Activated naive CD8-positive, alpha-beta T cell treated with anti-CD3 and anti-CD28 coated beads, Interleukin-2, amount 50 U/mL, for 24 hours (primary cell): ENCODE measurements around the gene MRFAP1L1.

Experiments
- ATAC-seq: fragments of 150-1000 bp; cut with Tn5 transposase; one replicate; pipeline ENCODE4 v1.10.0; 2021
- DNase-seq: peaks from one replicate; pipeline ENCODE4 v3.0.0; 2021
- H3K27ac Mint-ChIP-seq: one replicate; pipeline ENCODE4 v1.8.0; 2021; ENCODE audit warnings: mild to moderate bottlenecking, mixed read lengths
- H3K27me3 Mint-ChIP-seq: one replicate; pipeline ENCODE4 v1.8.0; 2021; ENCODE audit warnings: mixed read lengths
- H3K36me3 Mint-ChIP-seq: one replicate; pipeline ENCODE4 v1.8.0; 2021; ENCODE audit warnings: low read depth, mixed read lengths
- H3K4me1 Mint-ChIP-seq: one replicate; pipeline ENCODE4 v1.8.0; 2021; ENCODE audit warnings: mixed read lengths
- H3K4me3 Mint-ChIP-seq: one replicate; pipeline ENCODE4 v1.8.0; 2021; ENCODE audit warnings: mild to moderate bottlenecking, moderate library complexity, mixed read lengths
- H3K9me3 Mint-ChIP-seq: one replicate; pipeline ENCODE4 v1.8.0; 2021; ENCODE audit warnings: mixed read lengths

Gene MRFAP1L1

GRCh38 chr4:6714954-6715353, 5.3 kb upstream of the MRFAP1L1 start:
- peaks cover 3% of the 10 kb centered on the region for H3K27me3 Mint-ChIP-seq
- peak overlapping the region; percentile 32 for H3K27ac Mint-ChIP-seq
- peaks cover 36% of the 10 kb centered on the region for H3K4me1 Mint-ChIP-seq
- peak overlapping the region; percentile 9 for H3K4me3 Mint-ChIP-seq
- ATAC-seq: no peak
- no peak for DNase-seq
- no peaks in the 10 kb centered on the region for H3K9me3 Mint-ChIP-seq
- H3K36me3 Mint-ChIP-seq: peaks cover 6% of the 10 kb centered on the region

GRCh38 chr4:6710996-6711395, 1.3 kb upstream of the MRFAP1L1 start:
- no peak for ATAC-seq
- no peak for DNase-seq
- Mint-ChIP-seq H3K36me3 (peaks cover 24% of the 10 kb centered on the region), H3K4me3 (no peak overlapping the region), H3K27ac (no peak overlapping the region), H3K9me3 (no peaks in the 10 kb centered on the region), H3K4me1 (peaks cover 51% of the 10 kb centered on the region), H3K27me3 (peaks cover 3% of the 10 kb centered on the region)

- Mint-ChIP-seq H3K36me3 (peaks cover 27% of the 10 kb centered on the region), H3K4me1 (peaks cover 51% of the 10 kb centered on the region), H3K9me3 (no peaks in the 10 kb centered on the region), H3K4me3 (peak overlapping the region; percentile 97), H3K27ac (peak overlapping the region; percentile 93), H3K27me3 (no peaks in the 10 kb centered on the region)
- DNase-seq (no peak), ATAC-seq (no peak)
Observed at GRCh38 chr4:6710282-6710681, 617 bp upstream of the MRFAP1L1 start.

- ATAC-seq: no peak
- H3K27ac Mint-ChIP-seq: peak overlapping the region; percentile 59
- H3K4me3 Mint-ChIP-seq: peak overlapping the region; percentile 36
- H3K27me3 Mint-ChIP-seq: no peaks in the 10 kb centered on the region
- peaks cover 71% of the 10 kb centered on the region for H3K4me1 Mint-ChIP-seq
- no peaks in the 10 kb centered on the region for H3K9me3 Mint-ChIP-seq
- peaks cover 45% of the 10 kb centered on the region for H3K36me3 Mint-ChIP-seq
- no peak for DNase-seq
Observed at GRCh38 chr4:6706173-6706572, 3.5 kb downstream of the MRFAP1L1 start.

GRCh38 chr4:6705646-6706045, 4.0 kb downstream of the MRFAP1L1 start:
- H3K27me3 Mint-ChIP-seq: no peaks in the 10 kb centered on the region
- peak overlapping the region; percentile 59 for H3K27ac Mint-ChIP-seq
- peak overlapping the region; percentile 12 for H3K4me3 Mint-ChIP-seq
- H3K4me1 Mint-ChIP-seq: peaks cover 66% of the 10 kb centered on the region
- DNase-seq: no peak
- ATAC-seq: peak; percentile 42
- H3K36me3 Mint-ChIP-seq: peaks cover 47% of the 10 kb centered on the region
- no peaks in the 10 kb centered on the region for H3K9me3 Mint-ChIP-seq

GRCh38 chr4:6703786-6704185, 5.9 kb downstream of the MRFAP1L1 start:
- H3K4me1 Mint-ChIP-seq: peaks cover 66% of the 10 kb centered on the region
- peaks cover 45% of the 10 kb centered on the region for H3K36me3 Mint-ChIP-seq
- no peaks in the 10 kb centered on the region for H3K9me3 Mint-ChIP-seq
- no peaks in the 10 kb centered on the region for H3K27me3 Mint-ChIP-seq
- peak overlapping the region; percentile 51 for H3K27ac Mint-ChIP-seq
- no peak for DNase-seq
- ATAC-seq: peak; percentile 29
- no peak overlapping the region for H3K4me3 Mint-ChIP-seq

GRCh38 chr4:6702761-6703160, 6.9 kb downstream of the MRFAP1L1 start:
- Mint-ChIP-seq H3K4me3 (no peak overlapping the region), H3K4me1 (peaks cover 63% of the 10 kb centered on the region), H3K27ac (peak overlapping the region; percentile 43), H3K36me3 (peaks cover 39% of the 10 kb centered on the region), H3K9me3 (no peaks in the 10 kb centered on the region), H3K27me3 (no peaks in the 10 kb centered on the region)
- DNase-seq (no peak), ATAC-seq (no peak)

- Mint-ChIP-seq H3K4me3 (no peak overlapping the region), H3K27me3 (no peaks in the 10 kb centered on the region), H3K9me3 (no peaks in the 10 kb centered on the region), H3K27ac (no peak overlapping the region), H3K36me3 (peaks cover 32% of the 10 kb centered on the region), H3K4me1 (peaks cover 58% of the 10 kb centered on the region)
- ATAC-seq: no peak
- peak; percentile 64 for DNase-seq
Observed at GRCh38 chr4:6701371-6701770, 8.3 kb downstream of the MRFAP1L1 start.

- H3K4me3 Mint-ChIP-seq: no peak overlapping the region
Observed at GRCh38 chr4:6699903-6700302, 9.8 kb downstream of the MRFAP1L1 start.

GRCh38 chr4:6699388-6699787, 10.3 kb downstream of the MRFAP1L1 start:
- peak overlapping the region; percentile 4 for H3K27ac Mint-ChIP-seq
- no peaks in the 10 kb centered on the region for H3K9me3 Mint-ChIP-seq
- H3K36me3 Mint-ChIP-seq: peaks cover 20% of the 10 kb centered on the region
- DNase-seq (no peak), ATAC-seq (no peak)
- peaks cover 57% of the 10 kb centered on the region for H3K4me1 Mint-ChIP-seq
- no peaks in the 10 kb centered on the region for H3K27me3 Mint-ChIP-seq
- no peak overlapping the region for H3K4me3 Mint-ChIP-seq

More at GRCh38 chr4:6699903-6700302, 9.8 kb downstream of the MRFAP1L1 start:
- H3K36me3 Mint-ChIP-seq: peaks cover 23% of the 10 kb centered on the region
- no peaks in the 10 kb centered on the region for H3K27me3 Mint-ChIP-seq
- no peak for DNase-seq
- no peaks in the 10 kb centered on the region for H3K9me3 Mint-ChIP-seq
- H3K4me1 Mint-ChIP-seq: peaks cover 57% of the 10 kb centered on the region
- no peak for ATAC-seq
- H3K27ac Mint-ChIP-seq: peak overlapping the region; percentile 4

- H3K4me1 Mint-ChIP-seq: peaks cover 60% of the 10 kb centered on the region
- DNase-seq: no peak
- no peak overlapping the region for H3K4me3 Mint-ChIP-seq
Observed at GRCh38 chr4:6697131-6697530, 12.5 kb downstream of the MRFAP1L1 start.

GRCh38 chr4:6696611-6697010, 13.1 kb downstream of the MRFAP1L1 start:
- H3K4me3 Mint-ChIP-seq: peak overlapping the region; percentile 42

More at GRCh38 chr4:6697131-6697530, 12.5 kb downstream of the MRFAP1L1 start:
- Mint-ChIP-seq H3K27me3 (no peaks in the 10 kb centered on the region), H3K27ac (peak overlapping the region; percentile 75), H3K36me3 (peaks cover 7% of the 10 kb centered on the region), H3K9me3 (no peaks in the 10 kb centered on the region)
- ATAC-seq: no peak

GRCh38 chr4:6695660-6696610, 13.7 kb downstream of the MRFAP1L1 start:
- Mint-ChIP-seq H3K4me1 (peaks cover 65% of the 10 kb centered on the region), H3K27me3 (no peaks in the 10 kb centered on the region), H3K9me3 (no peaks in the 10 kb centered on the region), H3K36me3 (peaks cover 7% of the 10 kb centered on the region), H3K4me3 (peak overlapping the region; percentile 42), H3K27ac (peak overlapping the region; percentile 75)
- DNase-seq (no peak), ATAC-seq (peak; percentile 63)

More at GRCh38 chr4:6696611-6697010, 13.1 kb downstream of the MRFAP1L1 start:
- H3K27me3 Mint-ChIP-seq: no peaks in the 10 kb centered on the region
- peak overlapping the region; percentile 75 for H3K27ac Mint-ChIP-seq
- H3K36me3 Mint-ChIP-seq: peaks cover 7% of the 10 kb centered on the region
- no peak for DNase-seq
- H3K9me3 Mint-ChIP-seq: no peaks in the 10 kb centered on the region
- peaks cover 61% of the 10 kb centered on the region for H3K4me1 Mint-ChIP-seq
- peak; percentile 57 for ATAC-seq

- H3K27me3 Mint-ChIP-seq: no peaks in the 10 kb centered on the region
- no peak overlapping the region for H3K4me3 Mint-ChIP-seq
- DNase-seq (no peak), ATAC-seq (no peak)
- H3K9me3 Mint-ChIP-seq: no peaks in the 10 kb centered on the region
- peaks cover 77% of the 10 kb centered on the region for H3K4me1 Mint-ChIP-seq
- peak overlapping the region; percentile 69 for H3K27ac Mint-ChIP-seq
- H3K36me3 Mint-ChIP-seq: peaks cover 2% of the 10 kb centered on the region
Observed at GRCh38 chr4:6694177-6694901, 15.3 kb downstream of the MRFAP1L1 start.
